ENCODE data around the gene PARM1.
A peak's percentile ranks its signal among the peaks of the same experiment; 100 is the strongest.

Gene PARM1

GRCh38 chr4:74950882-74951281 lies 18.0 kb downstream of the PARM1 start:
- H2BK12ac ChIP-seq (ENCODE audit: low read length), result no peak overlapping the region
- H3K4me1 ChIP-seq (ENCODE audit: control insufficient read depth in 1 of 2, insufficient read depth in 2 of 2, low read length in 2 of 2), result no peaks in the 10 kb centered on the region
- H4K12ac ChIP-seq (ENCODE audit: low read depth, low read length), result no peak overlapping the region
- H3K9me3 ChIP-seq (ENCODE audit: insufficient read depth, low read depth, low read length), result no peaks in the 10 kb centered on the region
- H4K91ac ChIP-seq (ENCODE audit: low read depth, low read length), result no peak overlapping the region
- no CpG with 5 or more reads among the region's 5 CpGs for WGBS (ENCODE audit: extremely low coverage, insufficient coverage, insufficient read length)
- no peak overlapping the region for H2AK5ac ChIP-seq (ENCODE audit: low read length)
- no peak overlapping the region for H3K14ac ChIP-seq (ENCODE audit: low read length)
- H3K36me3 ChIP-seq (ENCODE audit: control insufficient read depth in 1 of 2, insufficient read depth in 2 of 2, low read length in 2 of 2), result no peaks in the 10 kb centered on the region
- H3K79me1 ChIP-seq (ENCODE audit: low read length), result no peaks in the 10 kb centered on the region
- no peak overlapping the region for H3K4ac ChIP-seq (ENCODE audit: low read depth, low read length)
- no peak overlapping the region for H3K4me2 ChIP-seq (ENCODE audit: low read length)
- H2AFZ ChIP-seq (ENCODE audit: insufficient read depth, low read length, poor library complexity), result no peak overlapping the region
- H3K79me2 ChIP-seq (ENCODE audit: control insufficient read depth, insufficient read depth, low read length, poor library complexity), result no peaks in the 10 kb centered on the region
- no peak overlapping the region for H3K4me3 ChIP-seq (ENCODE audit: low read depth, low read length)
- no peak overlapping the region for H3K18ac ChIP-seq (ENCODE audit: low read length)
- H2BK5ac ChIP-seq (ENCODE audit: low read depth, low read length, poor library complexity), result no peak overlapping the region
- no peak for DNase-seq
- no peak overlapping the region for H2BK120ac ChIP-seq (ENCODE audit: insufficient read depth, low read length, poor library complexity)
- H3K23ac ChIP-seq (ENCODE audit: low read length), result no peak overlapping the region
- H3K27me3 ChIP-seq (ENCODE audit: insufficient read depth, low read length), result no peaks in the 10 kb centered on the region
- H3K9ac ChIP-seq (ENCODE audit: low read length), result no peak overlapping the region
- H4K8ac ChIP-seq (ENCODE audit: low read depth, low read length), result no peak overlapping the region
- H3K27ac ChIP-seq (ENCODE audit: low read depth, low read length), result no peak overlapping the region

GRCh38 chr4:74953647-74954046 lies 20.7 kb downstream of the PARM1 start:
- no peak overlapping the region for H3K4ac ChIP-seq (ENCODE audit: low read depth, low read length)
- H3K9ac ChIP-seq (ENCODE audit: low read length), result no peak overlapping the region
- no peak for DNase-seq
- WGBS (ENCODE audit: extremely low coverage, insufficient coverage, insufficient read length), result no CpG with 5 or more reads among the region's 4 CpGs
- H3K18ac ChIP-seq (ENCODE audit: low read length), result no peak overlapping the region
- H4K12ac ChIP-seq (ENCODE audit: low read depth, low read length), result no peak overlapping the region
- no peak overlapping the region for H2AK5ac ChIP-seq (ENCODE audit: low read length)
- H3K4me2 ChIP-seq (ENCODE audit: low read length), result no peak overlapping the region
- no peak overlapping the region for H3K4me3 ChIP-seq (ENCODE audit: low read depth, low read length)
- H4K8ac ChIP-seq (ENCODE audit: low read depth, low read length), result no peak overlapping the region
- no peaks in the 10 kb centered on the region for H3K27me3 ChIP-seq (ENCODE audit: insufficient read depth, low read length)
- H3K23ac ChIP-seq (ENCODE audit: low read length), result no peak overlapping the region
- H2BK12ac ChIP-seq (ENCODE audit: low read length), result no peak overlapping the region
- H3K27ac ChIP-seq (ENCODE audit: low read depth, low read length), result no peak overlapping the region
- no peaks in the 10 kb centered on the region for H3K9me3 ChIP-seq (ENCODE audit: insufficient read depth, low read depth, low read length)
- H2AFZ ChIP-seq (ENCODE audit: insufficient read depth, low read length, poor library complexity), result no peak overlapping the region
- H3K79me1 ChIP-seq (ENCODE audit: low read length), result no peaks in the 10 kb centered on the region
- no peak overlapping the region for H4K91ac ChIP-seq (ENCODE audit: low read depth, low read length)
- H2BK5ac ChIP-seq (ENCODE audit: low read depth, low read length, poor library complexity), result no peak overlapping the region
- H3K36me3 ChIP-seq (ENCODE audit: control insufficient read depth in 1 of 2, insufficient read depth in 2 of 2, low read length in 2 of 2), result no peaks in the 10 kb centered on the region
- H3K14ac ChIP-seq (ENCODE audit: low read length), result no peak overlapping the region
- no peaks in the 10 kb centered on the region for H3K4me1 ChIP-seq (ENCODE audit: control insufficient read depth in 1 of 2, insufficient read depth in 2 of 2, low read length in 2 of 2)
- H2BK120ac ChIP-seq (ENCODE audit: insufficient read depth, low read length, poor library complexity), result no peak overlapping the region
- no peaks in the 10 kb centered on the region for H3K79me2 ChIP-seq (ENCODE audit: control insufficient read depth, insufficient read depth, low read length, poor library complexity)

GRCh38 chr4:74958881-74959280 lies 26.0 kb downstream of the PARM1 start:
- no peak overlapping the region for H4K91ac ChIP-seq (ENCODE audit: low read depth, low read length)
- no peaks in the 10 kb centered on the region for H3K27me3 ChIP-seq (ENCODE audit: insufficient read depth, low read length)
- no peaks in the 10 kb centered on the region for H3K79me2 ChIP-seq (ENCODE audit: control insufficient read depth, insufficient read depth, low read length, poor library complexity)
- no peaks in the 10 kb centered on the region for H3K4me1 ChIP-seq (ENCODE audit: control insufficient read depth in 1 of 2, insufficient read depth in 2 of 2, low read length in 2 of 2)
- H2AFZ ChIP-seq (ENCODE audit: insufficient read depth, low read length, poor library complexity), result no peak overlapping the region
- H2BK12ac ChIP-seq (ENCODE audit: low read length), result no peak overlapping the region
- H3K18ac ChIP-seq (ENCODE audit: low read length), result no peak overlapping the region
- H2BK5ac ChIP-seq (ENCODE audit: low read depth, low read length, poor library complexity), result no peak overlapping the region
- H2AK5ac ChIP-seq (ENCODE audit: low read length), result no peak overlapping the region
- H2BK120ac ChIP-seq (ENCODE audit: insufficient read depth, low read length, poor library complexity), result no peak overlapping the region
- no peak overlapping the region for H3K14ac ChIP-seq (ENCODE audit: low read length)
- no peak overlapping the region for H3K4ac ChIP-seq (ENCODE audit: low read depth, low read length)
- no peaks in the 10 kb centered on the region for H3K9me3 ChIP-seq (ENCODE audit: insufficient read depth, low read depth, low read length)
- no CpG with 5 or more reads among the region's 2 CpGs for WGBS (ENCODE audit: extremely low coverage, insufficient coverage, insufficient read length)
- no peak overlapping the region for H4K8ac ChIP-seq (ENCODE audit: low read depth, low read length)
- peak in 1 of 2 donors; percentile 12 for DNase-seq
- H3K23ac ChIP-seq (ENCODE audit: low read length), result no peak overlapping the region
- H3K9ac ChIP-seq (ENCODE audit: low read length), result no peak overlapping the region
- no peak overlapping the region for H4K12ac ChIP-seq (ENCODE audit: low read depth, low read length)
- H3K4me3 ChIP-seq (ENCODE audit: low read depth, low read length), result no peak overlapping the region
- H3K4me2 ChIP-seq (ENCODE audit: low read length), result no peak overlapping the region
- no peak overlapping the region for H3K27ac ChIP-seq (ENCODE audit: low read depth, low read length)
- no peaks in the 10 kb centered on the region for H3K36me3 ChIP-seq (ENCODE audit: control insufficient read depth in 1 of 2, insufficient read depth in 2 of 2, low read length in 2 of 2)
- H3K79me1 ChIP-seq (ENCODE audit: low read length), result no peaks in the 10 kb centered on the region

DNA sequence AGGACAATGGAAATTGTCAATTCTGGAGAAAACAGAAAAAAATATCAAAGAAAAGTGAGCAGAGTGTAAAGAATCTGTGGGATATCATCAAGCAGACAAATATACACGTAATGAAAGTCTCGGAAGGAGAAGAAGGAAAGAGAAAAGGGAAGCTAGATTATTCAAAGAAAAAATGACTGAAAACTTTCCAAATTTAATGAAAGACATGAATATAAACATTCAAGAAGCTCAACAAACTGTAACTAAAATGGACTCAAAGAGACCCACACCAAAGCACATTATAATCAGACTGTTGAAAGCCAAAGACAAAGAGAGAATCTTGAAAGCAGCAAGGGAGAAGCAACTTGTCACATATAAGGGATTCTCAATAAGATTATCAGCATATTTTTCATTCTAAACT lies 28.3 kb downstream of the PARM1 start:
- no peak overlapping the region for H2BK12ac ChIP-seq (ENCODE audit: low read length)
- H3K79me2 ChIP-seq (ENCODE audit: control insufficient read depth, insufficient read depth, low read length, poor library complexity), result no peaks in the 10 kb centered on the region
- no peak for DNase-seq
- H3K18ac ChIP-seq (ENCODE audit: low read length), result no peak overlapping the region
- H3K36me3 ChIP-seq (ENCODE audit: control insufficient read depth in 1 of 2, insufficient read depth in 2 of 2, low read length in 2 of 2), result no peaks in the 10 kb centered on the region
- no peak overlapping the region for H3K23ac ChIP-seq (ENCODE audit: low read length)
- no peak overlapping the region for H4K91ac ChIP-seq (ENCODE audit: low read depth, low read length)
- no CpG with 5 or more reads among the region's 2 CpGs for WGBS (ENCODE audit: extremely low coverage, insufficient coverage, insufficient read length)
- H3K9me3 ChIP-seq (ENCODE audit: insufficient read depth, low read depth, low read length), result no peaks in the 10 kb centered on the region
- no peak overlapping the region for H2AFZ ChIP-seq (ENCODE audit: insufficient read depth, low read length, poor library complexity)
- no peak overlapping the region for H3K14ac ChIP-seq (ENCODE audit: low read length)
- H2BK5ac ChIP-seq (ENCODE audit: low read depth, low read length, poor library complexity), result no peak overlapping the region
- no peaks in the 10 kb centered on the region for H3K27me3 ChIP-seq (ENCODE audit: insufficient read depth, low read length)
- H3K4me2 ChIP-seq (ENCODE audit: low read length), result no peak overlapping the region
- H2AK5ac ChIP-seq (ENCODE audit: low read length), result no peak overlapping the region
- no peak overlapping the region for H3K27ac ChIP-seq (ENCODE audit: low read depth, low read length)
- no peak overlapping the region for H4K12ac ChIP-seq (ENCODE audit: low read depth, low read length)
- no peaks in the 10 kb centered on the region for H3K4me1 ChIP-seq (ENCODE audit: control insufficient read depth in 1 of 2, insufficient read depth in 2 of 2, low read length in 2 of 2)
- H3K4me3 ChIP-seq (ENCODE audit: low read depth, low read length), result no peak overlapping the region
- H4K8ac ChIP-seq (ENCODE audit: low read depth, low read length), result no peak overlapping the region
- H3K9ac ChIP-seq (ENCODE audit: low read length), result no peak overlapping the region
- H3K4ac ChIP-seq (ENCODE audit: low read depth, low read length), result no peak overlapping the region
- no peaks in the 10 kb centered on the region for H3K79me1 ChIP-seq (ENCODE audit: low read length)
- H2BK120ac ChIP-seq (ENCODE audit: insufficient read depth, low read length, poor library complexity), result no peak overlapping the region
